ENCODE measurements around the gene C6orf141.

The C6orf141 gene

GRCh38 chr6:49563006-49563886 is 12.8 kb downstream of the C6orf141 start:
- TF ChIP-seq EZH2phosphoT487 (IDR thresholded peaks at IDR 0.05; ENCODE audit: borderline replicate concordance, low read length) (no peak), CTCF (IDR thresholded peaks at IDR 0.05; ENCODE audit: low read depth, low read length, poor library complexity, severe bottlenecking) (no peak)
- Histone ChIP-seq H3F3A (ENCODE audit: control insufficient read depth, insufficient read depth) (no peaks in the 10 kb centered on the region), H3K27me3 (ENCODE audit: control insufficient read depth, low read length) (no peaks in the 10 kb centered on the region), H3K27ac (ENCODE audit: low read depth, low read length) (no peak overlapping the region), H4K20me1 (ENCODE audit: control insufficient read depth, insufficient read depth, low read depth, low read length) (no peaks in the 10 kb centered on the region), H3K9me2 (replicated peaks; ENCODE audit: control insufficient read depth, low read length) (no peaks in the 10 kb centered on the region), H3K4me1 (ENCODE audit: control insufficient read depth, low read length) (no peaks in the 10 kb centered on the region), H3K36me3 (ENCODE audit: control insufficient read depth, low read length) (no peaks in the 10 kb centered on the region), H3K79me2 (ENCODE audit: control insufficient read depth, low read length) (no peaks in the 10 kb centered on the region), H3K9me3 (ENCODE audit: control insufficient read depth, insufficient read depth, low read length) (no peaks in the 10 kb centered on the region), H3K4me3 (ENCODE audit: low read length) (no peak overlapping the region), H3K4me2 (ENCODE audit: low read length) (no peak overlapping the region)

GRCh38 chr6:49564552-49564951 is 14.1 kb downstream of the C6orf141 start:
- no peaks in the 10 kb centered on the region for H4K20me1 ChIP-seq (ENCODE audit: control insufficient read depth, insufficient read depth, low read depth, low read length)
- no peaks in the 10 kb centered on the region for H3K4me1 ChIP-seq (ENCODE audit: control insufficient read depth, low read length)
- no peaks in the 10 kb centered on the region for H3K79me2 ChIP-seq (ENCODE audit: control insufficient read depth, low read length)
- H3F3A ChIP-seq (ENCODE audit: control insufficient read depth, insufficient read depth) = no peaks in the 10 kb centered on the region
- no peak overlapping the region for H3K27ac ChIP-seq (ENCODE audit: low read depth, low read length)
- TF ChIP-seq EZH2phosphoT487 (IDR thresholded peaks at IDR 0.05; ENCODE audit: borderline replicate concordance, low read length) (no peak), CTCF (IDR thresholded peaks at IDR 0.05; ENCODE audit: low read depth, low read length, poor library complexity, severe bottlenecking) (no peak)
- H3K9me2 ChIP-seq (replicated peaks; ENCODE audit: control insufficient read depth, low read length) = no peaks in the 10 kb centered on the region
- H3K4me3 ChIP-seq (ENCODE audit: low read length) = no peak overlapping the region
- H3K4me2 ChIP-seq (ENCODE audit: low read length) = no peak overlapping the region
- no peaks in the 10 kb centered on the region for H3K9me3 ChIP-seq (ENCODE audit: control insufficient read depth, insufficient read depth, low read length)
- H3K36me3 ChIP-seq (ENCODE audit: control insufficient read depth, low read length) = no peaks in the 10 kb centered on the region
- no peaks in the 10 kb centered on the region for H3K27me3 ChIP-seq (ENCODE audit: control insufficient read depth, low read length)

- H3F3A ChIP-seq (ENCODE audit: control insufficient read depth, insufficient read depth) = no peaks in the 10 kb centered on the region
- H3K9me2 ChIP-seq (replicated peaks; ENCODE audit: control insufficient read depth, low read length) = no peaks in the 10 kb centered on the region
- no peak overlapping the region for H3K4me3 ChIP-seq (ENCODE audit: low read length)
- H3K27ac ChIP-seq (ENCODE audit: low read depth, low read length) = no peak overlapping the region
- no peak overlapping the region for H3K4me2 ChIP-seq (ENCODE audit: low read length)
- H3K4me1 ChIP-seq (ENCODE audit: control insufficient read depth, low read length) = no peaks in the 10 kb centered on the region
- H3K79me2 ChIP-seq (ENCODE audit: control insufficient read depth, low read length) = no peaks in the 10 kb centered on the region
- no peaks in the 10 kb centered on the region for H3K27me3 ChIP-seq (ENCODE audit: control insufficient read depth, low read length)
- H3K9me3 ChIP-seq (ENCODE audit: control insufficient read depth, insufficient read depth, low read length) = no peaks in the 10 kb centered on the region
- no peaks in the 10 kb centered on the region for H3K36me3 ChIP-seq (ENCODE audit: control insufficient read depth, low read length)
- no peak for TF ChIP-seq CTCF (IDR thresholded peaks at IDR 0.05; ENCODE audit: low read depth, low read length, poor library complexity, severe bottlenecking)
- no peak for TF ChIP-seq EZH2phosphoT487 (IDR thresholded peaks at IDR 0.05; ENCODE audit: borderline replicate concordance, low read length)
- no peaks in the 10 kb centered on the region for H4K20me1 ChIP-seq (ENCODE audit: control insufficient read depth, insufficient read depth, low read depth, low read length)
These were observed 14.8 kb downstream of the C6orf141 start for GRCh38 chr6:49565261-49565660.
